ENCODE results near the gene SAMMSON. TPM values are rescaled to one million over a fixed set of nuclear protein-coding genes. Genes with fewer than 3 reads are reported as not detected.

Gene SAMMSON
- total and polyA plus RNA-seq, 9 of the 15 experiments (the other 6 are each of a cell fraction or from before 2014, with no cell fraction given) = 0.65 to 4.4 (median 1.9) TPM

DNA sequence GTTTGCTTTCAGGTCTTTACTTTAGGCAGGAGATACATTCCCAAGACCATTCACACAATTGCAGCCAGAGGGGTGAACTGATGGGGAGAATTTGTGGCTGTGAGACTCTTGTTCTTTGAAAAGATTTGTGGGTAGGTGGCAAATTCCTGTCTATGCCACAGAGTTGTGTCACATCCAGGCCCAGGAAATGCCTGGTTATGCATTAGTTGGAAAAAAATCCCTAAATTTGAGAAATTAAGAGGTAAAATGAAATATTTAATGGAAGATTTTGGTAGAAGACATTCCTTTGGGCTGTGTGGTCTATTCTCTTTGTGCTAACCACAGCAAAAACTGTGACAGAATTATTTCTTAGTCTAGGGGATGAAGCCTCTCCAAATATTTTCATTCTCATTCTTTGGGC is 28.8 kb downstream of the SAMMSON start:
- no peak for FAIRE-seq
- Histone ChIP-seq H3K9ac (ENCODE audit: insufficient read depth in 1 of 2, low read depth in 2 of 2, low read length in 2 of 2) (no peak overlapping the region), H3K36me3 (ENCODE audit: control insufficient read depth, insufficient read depth, low read length) (no peaks in the 10 kb centered on the region), H3K9me3 (replicated peaks; ENCODE audit: control insufficient read depth, insufficient read depth, low read depth, low read length) (no peaks in the 10 kb centered on the region), H3K4me2 (ENCODE audit: insufficient read depth, low read length) (no peak overlapping the region), H3K9me1 (ENCODE audit: control insufficient read depth, insufficient read depth, low read length) (no peaks in the 10 kb centered on the region), H2AFZ (ENCODE audit: low read depth, low read length) (no peak overlapping the region), H4K20me1 (replicated peaks; ENCODE audit: control insufficient read depth, insufficient read depth, low read length) (no peaks in the 10 kb centered on the region), H3K4me3 (no peak overlapping the region), H3K27ac (ENCODE audit: extremely low read depth, low read depth, low read length) (no peak overlapping the region), H3K79me2 (ENCODE audit: control insufficient read depth, insufficient read depth, low read length) (no peaks in the 10 kb centered on the region), H3K4me1 (replicated peaks in 1 of 2; ENCODE audit: control insufficient read depth in 2 of 2, insufficient read depth in 2 of 2, low read length in 2 of 2) (no peaks in the 10 kb centered on the region), H3K27me3 (ENCODE audit: control insufficient read depth in 2 of 2, insufficient read depth in 2 of 2, low read length in 2 of 2) (no peaks in the 10 kb centered on the region)
- no TSS peak for BruUV-seq (replicated peaks)
- CTCF ChIA-PET (ENCODE audit: low intra/inter-chr PET ratio) = no interaction called here
- TF ChIP-seq KLF6 (CRISPR knock-in tag; IDR thresholded peaks at IDR 0.05; ENCODE audit: borderline replicate concordance) (no peak), LARP7 (IDR thresholded peaks at IDR 0.05) (no peak)
- TF ChIP-seq, protein P1, sequence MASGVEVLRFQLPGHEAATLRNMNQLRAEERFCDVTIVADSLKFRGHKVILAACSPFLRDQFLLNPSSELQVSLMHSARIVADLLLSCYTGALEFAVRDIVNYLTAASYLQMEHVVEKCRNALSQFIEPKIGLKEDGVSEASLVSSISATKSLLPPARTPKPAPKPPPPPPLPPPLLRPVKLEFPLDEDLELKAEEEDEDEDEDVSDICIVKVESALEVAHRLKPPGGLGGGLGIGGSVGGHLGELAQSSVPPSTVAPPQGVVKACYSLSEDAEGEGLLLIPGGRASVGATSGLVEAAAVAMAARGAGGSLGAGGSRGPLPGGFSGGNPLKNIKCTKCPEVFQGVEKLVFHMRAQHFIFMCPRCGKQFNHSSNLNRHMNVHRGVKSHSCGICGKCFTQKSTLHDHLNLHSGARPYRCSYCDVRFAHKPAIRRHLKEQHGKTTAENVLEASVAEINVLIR (CRISPR knock-in tag; IDR thresholded peaks at IDR 0.05) = no peak
- POLR2A ChIA-PET = no interaction called here
- no peak for ATAC-seq
- in situ Hi-C loops (cut with MboI) (no loop called here), intact Hi-C loops (cut with micrococcal nuclease) (no loop called here)
- DNase-seq (ENCODE audit: extremely low read depth in 1 of 4, low spot score in 3 of 4) = no peak

DNA sequence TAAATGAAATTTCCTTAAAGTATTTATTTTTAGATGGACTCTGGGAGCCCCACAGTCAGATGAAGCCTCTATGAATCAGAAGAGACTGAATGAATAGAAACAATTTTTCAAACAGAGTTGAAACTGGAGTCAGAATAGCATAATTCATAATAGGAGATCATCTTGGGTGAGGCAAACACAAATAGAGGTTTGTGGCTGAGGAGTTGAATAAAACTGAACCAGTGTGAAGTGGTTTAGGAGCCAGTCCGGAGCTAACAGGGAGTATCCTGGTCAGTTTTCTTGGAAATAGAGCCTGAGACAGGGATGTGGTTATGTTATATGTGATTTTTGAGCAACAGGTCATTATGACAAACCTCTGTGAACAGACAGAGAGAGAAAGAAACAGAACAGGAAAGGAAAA is 39.2 kb downstream of the SAMMSON start:
- no peaks in the 10 kb centered on the region for H3K27me3 ChIP-seq (ENCODE audit: control insufficient read depth in 2 of 2, insufficient read depth in 2 of 2, low read length in 2 of 2)
- no peaks in the 10 kb centered on the region for H4K20me1 ChIP-seq (replicated peaks; ENCODE audit: control insufficient read depth, insufficient read depth, low read length)
- no peak overlapping the region for H2AFZ ChIP-seq (ENCODE audit: low read depth, low read length)
- no peak overlapping the region for H3K4me2 ChIP-seq (ENCODE audit: insufficient read depth, low read length)
- ATAC-seq = no peak
- FAIRE-seq = no peak
- 0% methylated on average over 1 of the region's 1 CpG for WGBS (ENCODE audit: insufficient coverage, low coverage, missing lambda C conversion rate)
- H3K27ac ChIP-seq (ENCODE audit: extremely low read depth, low read depth, low read length) = no peak overlapping the region
- intact Hi-C loops (cut with micrococcal nuclease) = no loop called here
- H3K79me2 ChIP-seq (ENCODE audit: control insufficient read depth, insufficient read depth, low read length) = no peaks in the 10 kb centered on the region
- no peaks in the 10 kb centered on the region for H3K9me3 ChIP-seq (replicated peaks; ENCODE audit: control insufficient read depth, insufficient read depth, low read depth, low read length)
- no peak for DNase-seq (ENCODE audit: extremely low read depth in 1 of 4, low spot score in 3 of 4)
- in situ Hi-C loops (cut with MboI) = no loop called here
- H3K9me1 ChIP-seq (ENCODE audit: control insufficient read depth, insufficient read depth, low read length) = no peaks in the 10 kb centered on the region
- H3K4me3 ChIP-seq = no peak overlapping the region
- H3K9ac ChIP-seq (ENCODE audit: insufficient read depth in 1 of 2, low read depth in 2 of 2, low read length in 2 of 2) = no peak overlapping the region
- no peaks in the 10 kb centered on the region for H3K36me3 ChIP-seq (ENCODE audit: control insufficient read depth, insufficient read depth, low read length)
- no TSS peak for BruUV-seq (replicated peaks)
- H3K4me1 ChIP-seq (replicated peaks in 1 of 2; ENCODE audit: control insufficient read depth in 2 of 2, insufficient read depth in 2 of 2, low read length in 2 of 2) = no peaks in the 10 kb centered on the region
- CTCF ChIA-PET (ENCODE audit: low intra/inter-chr PET ratio) = no interaction called here
- POLR2A ChIA-PET = no interaction called here
- TF ChIP-seq, protein P2, sequence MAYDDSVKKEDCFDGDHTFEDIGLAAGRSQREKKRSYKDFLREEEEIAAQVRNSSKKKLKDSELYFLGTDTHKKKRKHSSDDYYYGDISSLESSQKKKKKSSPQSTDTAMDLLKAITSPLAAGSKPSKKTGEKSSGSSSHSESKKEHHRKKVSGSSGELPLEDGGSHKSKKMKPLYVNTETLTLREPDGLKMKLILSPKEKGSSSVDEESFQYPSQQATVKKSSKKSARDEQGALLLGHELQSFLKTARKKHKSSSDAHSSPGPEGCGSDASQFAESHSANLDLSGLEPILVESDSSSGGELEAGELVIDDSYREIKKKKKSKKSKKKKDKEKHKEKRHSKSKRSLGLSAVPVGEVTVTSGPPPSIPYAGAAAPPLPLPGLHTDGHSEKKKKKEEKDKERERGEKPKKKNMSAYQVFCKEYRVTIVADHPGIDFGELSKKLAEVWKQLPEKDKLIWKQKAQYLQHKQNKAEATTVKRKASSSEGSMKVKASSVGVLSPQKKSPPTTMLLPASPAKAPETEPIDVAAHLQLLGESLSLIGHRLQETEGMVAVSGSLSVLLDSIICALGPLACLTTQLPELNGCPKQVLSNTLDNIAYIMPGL (CRISPR knock-in tag; IDR thresholded peaks at IDR 0.05) = no peak
- TF ChIP-seq, protein P3, sequence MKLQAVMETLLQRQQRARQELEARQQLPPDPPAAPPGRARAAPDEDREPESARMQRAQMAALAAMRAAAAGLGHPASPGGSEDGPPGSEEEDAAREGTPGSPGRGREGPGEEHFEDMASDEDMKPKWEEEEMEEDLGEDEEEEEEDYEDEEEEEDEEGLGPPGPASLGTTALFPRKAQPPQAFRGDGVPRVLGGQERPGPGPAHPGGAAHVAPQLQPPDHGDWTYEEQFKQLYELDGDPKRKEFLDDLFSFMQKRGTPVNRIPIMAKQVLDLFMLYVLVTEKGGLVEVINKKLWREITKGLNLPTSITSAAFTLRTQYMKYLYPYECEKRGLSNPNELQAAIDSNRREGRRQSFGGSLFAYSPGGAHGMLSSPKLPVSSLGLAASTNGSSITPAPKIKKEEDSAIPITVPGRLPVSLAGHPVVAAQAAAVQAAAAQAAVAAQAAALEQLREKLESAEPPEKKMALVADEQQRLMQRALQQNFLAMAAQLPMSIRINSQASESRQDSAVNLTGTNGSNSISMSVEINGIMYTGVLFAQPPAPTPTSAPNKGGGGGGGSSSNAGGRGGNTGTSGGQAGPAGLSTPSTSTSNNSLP (IDR thresholded peaks at IDR 0.05; ENCODE audit: borderline replicate concordance, low read depth, low read length) = no peak
- TF ChIP-seq IRF2 (CRISPR knock-in tag; IDR thresholded peaks at IDR 0.05) (no peak), MED1 (CRISPR knock-in tag; IDR thresholded peaks at IDR 0.05; ENCODE audit: borderline replicate concordance) (no peak), SNIP1 (IDR thresholded peaks at IDR 0.05; ENCODE audit: low read depth) (no peak), ELF2 (CRISPR knock-in tag; IDR thresholded peaks at IDR 0.05) (no peak), ZNF175 (CRISPR knock-in tag; IDR thresholded peaks at IDR 0.05; ENCODE audit: low read depth) (no peak), PHB2 (IDR thresholded peaks at IDR 0.05; ENCODE audit: low read depth) (no peak), POLR2B (IDR thresholded peaks at IDR 0.05; ENCODE audit: low read depth, partially characterized antibody) (no peak), FOXK1 (CRISPR knock-in tag; IDR thresholded peaks at IDR 0.05; ENCODE audit: borderline replicate concordance) (no peak)

Data from K562 (cell line).